Adrenal gland (tissue), 5 donors: ENCODE data around the gene ZKSCAN7.

Experiments
- POLR2A ChIP-seq, 2 donors: fragments of 450-650 bp; IDR thresholded peaks; one replicate each; pipeline ENCODE4 v1.6.1; 2017; ENCODE audit warnings: antibody characterized with exemption in 2 of 2, mild to moderate bottlenecking in 2 of 2, moderate library complexity in 1 of 2
- TF ChIP-seq, protein P1 (sequence below), 6 experiments: fragments of 450-650 bp in 4 of 6; fragments of 200-600 bp in 2 of 6; sonication (generic) in 1 of 6; IDR thresholded peaks; 1 replicate in 5 of 6; 2 replicates in 1 of 6; pipeline versions ENCODE4 v1.5.1 to v1.8.0; 2016 to 2021; ENCODE audit warnings: antibody characterized with exemption in 6 of 6, mild to moderate bottlenecking in 2 of 6, moderate library complexity in 1 of 6
- donor health status: DM: no; HTN: no; CAD: no.

DNA sequence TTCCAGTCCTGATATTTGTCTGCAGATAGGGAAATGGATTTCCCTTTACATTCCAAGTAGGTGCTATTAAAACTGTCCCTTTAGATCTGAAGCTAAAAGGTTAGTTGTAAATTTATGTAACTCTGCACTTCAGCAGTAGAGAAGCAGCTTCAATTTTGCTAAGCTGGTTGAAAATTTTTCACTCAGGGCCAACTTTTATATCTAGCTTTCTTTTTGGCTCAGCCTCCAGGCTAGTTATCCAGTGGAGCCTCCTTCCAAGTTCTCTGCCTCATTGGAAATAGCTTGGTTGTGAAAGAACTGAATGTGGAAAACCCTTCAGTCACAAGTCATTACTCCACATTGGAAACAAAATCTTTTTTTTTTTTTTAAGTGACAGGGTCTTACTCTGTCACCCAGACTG, 21.6 kb downstream of the ZKSCAN7 start:
- TF ChIP-seq, protein P1, sequence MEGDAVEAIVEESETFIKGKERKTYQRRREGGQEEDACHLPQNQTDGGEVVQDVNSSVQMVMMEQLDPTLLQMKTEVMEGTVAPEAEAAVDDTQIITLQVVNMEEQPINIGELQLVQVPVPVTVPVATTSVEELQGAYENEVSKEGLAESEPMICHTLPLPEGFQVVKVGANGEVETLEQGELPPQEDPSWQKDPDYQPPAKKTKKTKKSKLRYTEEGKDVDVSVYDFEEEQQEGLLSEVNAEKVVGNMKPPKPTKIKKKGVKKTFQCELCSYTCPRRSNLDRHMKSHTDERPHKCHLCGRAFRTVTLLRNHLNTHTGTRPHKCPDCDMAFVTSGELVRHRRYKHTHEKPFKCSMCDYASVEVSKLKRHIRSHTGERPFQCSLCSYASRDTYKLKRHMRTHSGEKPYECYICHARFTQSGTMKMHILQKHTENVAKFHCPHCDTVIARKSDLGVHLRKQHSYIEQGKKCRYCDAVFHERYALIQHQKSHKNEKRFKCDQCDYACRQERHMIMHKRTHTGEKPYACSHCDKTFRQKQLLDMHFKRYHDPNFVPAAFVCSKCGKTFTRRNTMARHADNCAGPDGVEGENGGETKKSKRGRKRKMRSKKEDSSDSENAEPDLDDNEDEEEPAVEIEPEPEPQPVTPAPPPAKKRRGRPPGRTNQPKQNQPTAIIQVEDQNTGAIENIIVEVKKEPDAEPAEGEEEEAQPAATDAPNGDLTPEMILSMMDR (IDR thresholded peaks at IDR 0.05) = no peak
- no peak for TF ChIP-seq POLR2A (IDR thresholded peaks at IDR 0.05)
